ENCODE results near the gene MLLT1.

DNA sequence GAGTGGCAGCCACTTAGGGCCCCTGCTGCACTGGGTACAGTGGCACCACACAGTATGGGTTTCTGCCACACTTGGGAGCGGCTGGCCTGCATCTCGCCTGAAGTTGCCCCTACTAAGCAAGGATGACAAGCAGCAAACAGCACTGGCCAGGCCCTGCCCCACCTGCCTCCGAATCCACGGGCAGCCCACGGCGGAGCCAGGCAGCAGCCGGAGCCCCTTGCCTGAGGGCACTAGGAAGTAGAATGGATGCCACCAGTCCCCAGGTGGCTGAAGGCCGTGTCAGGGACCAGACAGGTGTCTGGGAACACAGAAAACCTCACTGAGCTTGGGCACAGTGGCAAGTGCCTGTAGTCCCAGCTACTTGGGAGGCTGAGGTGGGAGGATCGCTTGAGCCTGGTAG is 19.4 kb downstream of the MLLT1 start:
- TF ChIP-seq, protein P1, sequence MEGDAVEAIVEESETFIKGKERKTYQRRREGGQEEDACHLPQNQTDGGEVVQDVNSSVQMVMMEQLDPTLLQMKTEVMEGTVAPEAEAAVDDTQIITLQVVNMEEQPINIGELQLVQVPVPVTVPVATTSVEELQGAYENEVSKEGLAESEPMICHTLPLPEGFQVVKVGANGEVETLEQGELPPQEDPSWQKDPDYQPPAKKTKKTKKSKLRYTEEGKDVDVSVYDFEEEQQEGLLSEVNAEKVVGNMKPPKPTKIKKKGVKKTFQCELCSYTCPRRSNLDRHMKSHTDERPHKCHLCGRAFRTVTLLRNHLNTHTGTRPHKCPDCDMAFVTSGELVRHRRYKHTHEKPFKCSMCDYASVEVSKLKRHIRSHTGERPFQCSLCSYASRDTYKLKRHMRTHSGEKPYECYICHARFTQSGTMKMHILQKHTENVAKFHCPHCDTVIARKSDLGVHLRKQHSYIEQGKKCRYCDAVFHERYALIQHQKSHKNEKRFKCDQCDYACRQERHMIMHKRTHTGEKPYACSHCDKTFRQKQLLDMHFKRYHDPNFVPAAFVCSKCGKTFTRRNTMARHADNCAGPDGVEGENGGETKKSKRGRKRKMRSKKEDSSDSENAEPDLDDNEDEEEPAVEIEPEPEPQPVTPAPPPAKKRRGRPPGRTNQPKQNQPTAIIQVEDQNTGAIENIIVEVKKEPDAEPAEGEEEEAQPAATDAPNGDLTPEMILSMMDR (IDR thresholded peaks at IDR 0.05; ENCODE audit: insufficient read depth, low read length, poor library complexity, severe bottlenecking) = no peak
- no peak for TF ChIP-seq EZH2phosphoT487 (conservative IDR thresholded peaks at IDR 0.05; ENCODE audit: low read length)
